ENCODE data around the gene CKAP4. TPM values are rescaled to one million over a fixed set of nuclear protein-coding genes. Genes with fewer than 3 reads are reported as not detected.

CKAP4 gene
- total RNA-seq, 4 donors from 2014 or later = 28.7 to 51.6 (median 38.8) TPM

- Histone ChIP-seq H3K27me3 (peaks cover 0 to 11% (median 0%) of the 10 kb centered on the region in 4 donors), H3K4me3 (no peak overlapping the region), H3K27ac (replicated peaks in 1 of 4) (no peak overlapping the region), H3K4me1 (no peaks in the 10 kb centered on the region), H3K36me3 (no peaks in the 10 kb centered on the region), H3K9me3 (no peaks in the 10 kb centered on the region)
- no CpG with 5 or more reads among the region's 1 CpG for WGBS
- peak; percentile 12 for DNase-seq (ENCODE audit: extremely low spot score)
- TF ChIP-seq EP300 (IDR thresholded peaks at IDR 0.05) = no peak
- TF ChIP-seq CTCF (IDR thresholded peaks at IDR 0.05) = no peak
- no peak for TF ChIP-seq POLR2A (IDR thresholded peaks at IDR 0.05; ENCODE audit: low read depth)
- TF ChIP-seq POLR2AphosphoS5 (IDR thresholded peaks at IDR 0.05) = no peak
- intact Hi-C loops (cut with DNase I) = no loop called here
These were observed 11.1 kb upstream of the CKAP4 start for GRCh38 chr12:106258935-106259334.

- Histone ChIP-seq H3K27me3 (peaks cover 0 to 11% (median 0%) of the 10 kb centered on the region in 4 donors), H3K9me3 (no peaks in the 10 kb centered on the region), H3K4me3 (no peak overlapping the region), H3K4me1 (no peaks in the 10 kb centered on the region), H3K36me3 (no peaks in the 10 kb centered on the region), H3K27ac (replicated peaks in 1 of 4) (no peak overlapping the region)
- 86% methylated on average over 3 of the region's 4 CpGs for WGBS
- TF ChIP-seq EP300 (IDR thresholded peaks at IDR 0.05) (no peak), CTCF (IDR thresholded peaks at IDR 0.05) (no peak), POLR2AphosphoS5 (IDR thresholded peaks at IDR 0.05) (no peak), POLR2A (IDR thresholded peaks at IDR 0.05; ENCODE audit: low read depth) (no peak)
- intact Hi-C loops (cut with DNase I) = no loop called here
- DNase-seq (ENCODE audit: extremely low spot score) = peak; percentile 66
These were observed 10.4 kb upstream of the CKAP4 start for GRCh38 chr12:106258226-106258625.

GRCh38 chr12:106256524-106256923 is 8.7 kb upstream of the CKAP4 start:
- H3K36me3 ChIP-seq = no peaks in the 10 kb centered on the region
- H3K27me3 ChIP-seq = peaks cover 0 to 11% (median 0%) of the 10 kb centered on the region in 4 donors
- no peaks in the 10 kb centered on the region for H3K9me3 ChIP-seq
- no peaks in the 10 kb centered on the region for H3K4me1 ChIP-seq
- no peak for TF ChIP-seq POLR2A (IDR thresholded peaks at IDR 0.05; ENCODE audit: low read depth)
- no peak for TF ChIP-seq CTCF (IDR thresholded peaks at IDR 0.05)
- no peak overlapping the region for H3K4me3 ChIP-seq
- intact Hi-C loops (cut with DNase I) = no loop called here
- no peak overlapping the region for H3K27ac ChIP-seq (replicated peaks in 1 of 4)
- peak; percentile 14 for DNase-seq (ENCODE audit: extremely low spot score)

GRCh38 chr12:106255952-106256351 is 8.1 kb upstream of the CKAP4 start:
- H3K9me3 ChIP-seq = no peaks in the 10 kb centered on the region
- intact Hi-C loops (cut with DNase I) = no loop called here
- H3K4me1 ChIP-seq = no peaks in the 10 kb centered on the region
- TF ChIP-seq CTCF (IDR thresholded peaks at IDR 0.05) (no peak), EP300 (IDR thresholded peaks at IDR 0.05) (no peak), POLR2AphosphoS5 (IDR thresholded peaks at IDR 0.05) (no peak), POLR2A (IDR thresholded peaks at IDR 0.05; ENCODE audit: low read depth) (no peak)
- peaks cover 0 to 11% (median 0%) of the 10 kb centered on the region in 4 donors for H3K27me3 ChIP-seq
- 59% methylated on average over 5 of the region's 5 CpGs for WGBS
- no peak overlapping the region for H3K27ac ChIP-seq (replicated peaks in 1 of 4)
- no peaks in the 10 kb centered on the region for H3K36me3 ChIP-seq
- peak; percentile 70 for DNase-seq (ENCODE audit: extremely low spot score)
- H3K4me3 ChIP-seq = no peak overlapping the region

- no peaks in the 10 kb centered on the region for H3K36me3 ChIP-seq
- H3K4me3 ChIP-seq = no peak overlapping the region
- intact Hi-C loops (cut with DNase I) = no loop called here
- TF ChIP-seq POLR2AphosphoS5 (IDR thresholded peaks at IDR 0.05) (no peak), POLR2A (IDR thresholded peaks at IDR 0.05; ENCODE audit: low read depth) (no peak), CTCF (IDR thresholded peaks at IDR 0.05) (no peak), EP300 (IDR thresholded peaks at IDR 0.05) (no peak)
- H3K27ac ChIP-seq (replicated peaks in 1 of 4) = no peak overlapping the region
- peaks cover 0 to 11% (median 0%) of the 10 kb centered on the region in 4 donors for H3K27me3 ChIP-seq
- DNase-seq (ENCODE audit: extremely low spot score) = no peak
- H3K4me1 ChIP-seq = no peaks in the 10 kb centered on the region
- WGBS = 84% methylated on average over 3 of the region's 3 CpGs
- H3K9me3 ChIP-seq = no peaks in the 10 kb centered on the region
These were observed 7.7 kb upstream of the CKAP4 start for GRCh38 chr12:106255493-106255892.

All from esophagus muscularis mucosa (tissue), 4 donors.